ENCODE data around the gene MIGA1.
A peak's percentile ranks its signal among the peaks of the same experiment; 100 is the strongest.

MIGA1 gene

GRCh38 chr1:77899647-77900320, 120.3 kb downstream of the MIGA1 start:
- no peaks in the 10 kb centered on the region for H3K27me3 ChIP-seq (ENCODE audit: insufficient read depth, poor library complexity, severe bottlenecking)
- no peak for TF ChIP-seq CTCF (IDR thresholded peaks at IDR 0.05; ENCODE audit: insufficient read depth, low read length)
- no peak for TF ChIP-seq POLR2AphosphoS5 (IDR thresholded peaks at IDR 0.05; ENCODE audit: low read depth)
- no peak for TF ChIP-seq SPI1 (IDR thresholded peaks at IDR 0.05; ENCODE audit: borderline replicate concordance, low read depth)
- TF ChIP-seq GABPA (IDR thresholded peaks at IDR 0.05; ENCODE audit: low read depth): no peak
- no peak for TF ChIP-seq REST (IDR thresholded peaks at IDR 0.05; ENCODE audit: insufficient replicate concordance, low read depth)
- no peak overlapping the region for H3K27ac ChIP-seq (replicated peaks)
- H3K4me3 ChIP-seq (replicated peaks; ENCODE audit: insufficient read depth, low read length): no peak overlapping the region
- DNase-seq (ENCODE audit: low read depth in 1 of 2, low spot score in 1 of 2): no peak

- Histone ChIP-seq H3K4me3 (replicated peaks; ENCODE audit: insufficient read depth, low read length) (no peak overlapping the region), H3K27ac (replicated peaks) (no peak overlapping the region), H3K27me3 (ENCODE audit: insufficient read depth, poor library complexity, severe bottlenecking) (no peaks in the 10 kb centered on the region)
- peak; percentile 26 for TF ChIP-seq CTCF (IDR thresholded peaks at IDR 0.05; ENCODE audit: insufficient read depth, low read length)
- TF ChIP-seq SPI1 (IDR thresholded peaks at IDR 0.05; ENCODE audit: borderline replicate concordance, low read depth): no peak
- peak in 1 of 2 experiments; percentile 22 for DNase-seq (ENCODE audit: low read depth in 1 of 2, low spot score in 1 of 2)
Measured at GRCh38 chr1:77900687-77901293, 121.3 kb downstream of the MIGA1 start.

GRCh38 chr1:77905603-77906002, 126.2 kb downstream of the MIGA1 start:
- Histone ChIP-seq H3K27ac (replicated peaks) (no peak overlapping the region), H3K27me3 (ENCODE audit: insufficient read depth, poor library complexity, severe bottlenecking) (no peaks in the 10 kb centered on the region), H3K4me3 (replicated peaks; ENCODE audit: insufficient read depth, low read length) (no peak overlapping the region)
- no peak for DNase-seq (ENCODE audit: low read depth in 1 of 2, low spot score in 1 of 2)
- no peak for TF ChIP-seq CTCF (IDR thresholded peaks at IDR 0.05; ENCODE audit: insufficient read depth, low read length)
- no peak for TF ChIP-seq REST (IDR thresholded peaks at IDR 0.05; ENCODE audit: insufficient replicate concordance, low read depth)
- TF ChIP-seq SPI1 (IDR thresholded peaks at IDR 0.05; ENCODE audit: borderline replicate concordance, low read depth): no peak
- no peak for TF ChIP-seq GABPA (IDR thresholded peaks at IDR 0.05; ENCODE audit: low read depth)
- TF ChIP-seq POLR2AphosphoS5 (IDR thresholded peaks at IDR 0.05; ENCODE audit: low read depth): no peak
